Measurements from ENCODE around the gene POU5F1. TPM values are rescaled to one million over a fixed set of nuclear protein-coding genes. Genes with fewer than 3 reads are reported as not detected.

POU5F1 gene
- total RNA-seq, 1 donor from 2014 or later, result 0.98 TPM

GRCh38 chr6:31126396-31127175 lies 43.9 kb downstream of the POU5F1 start:
- no peaks in the 10 kb centered on the region for H3K36me3 ChIP-seq
- H3K27me3 ChIP-seq, result no peaks in the 10 kb centered on the region
- H3K9me3 ChIP-seq, result no peaks in the 10 kb centered on the region
- intact Hi-C loops (cut with DNase I), result no loop called here
- H3K4me3 ChIP-seq, result no peak overlapping the region
- H3K27ac ChIP-seq, result no peak overlapping the region
- DNase-seq (ENCODE audit: extremely low spot score in 2 of 2), result no peak
- TF ChIP-seq POLR2A (IDR thresholded peaks at IDR 0.05) (no peak), POLR2AphosphoS5 (IDR thresholded peaks at IDR 0.05; ENCODE audit: insufficient read depth in 1 of 2, low read depth in 1 of 2) (no peak), CTCF (IDR thresholded peaks at IDR 0.05) (no peak)
- peaks cover 42% of the 10 kb centered on the region for H3K4me1 ChIP-seq

- intact Hi-C loops (cut with DNase I), result no loop called here
- H3K27ac ChIP-seq, result no peak overlapping the region
- no peaks in the 10 kb centered on the region for H3K36me3 ChIP-seq
- TF ChIP-seq CTCF (IDR thresholded peaks at IDR 0.05) (no peak), POLR2A (IDR thresholded peaks at IDR 0.05) (no peak), POLR2AphosphoS5 (IDR thresholded peaks at IDR 0.05; ENCODE audit: insufficient read depth in 1 of 2, low read depth in 1 of 2) (no peak)
- H3K9me3 ChIP-seq, result no peaks in the 10 kb centered on the region
- no peaks in the 10 kb centered on the region for H3K27me3 ChIP-seq
- H3K4me3 ChIP-seq, result no peak overlapping the region
- peaks cover 42% of the 10 kb centered on the region for H3K4me1 ChIP-seq
- no peak for DNase-seq (ENCODE audit: extremely low spot score in 2 of 2)
These were observed 44.7 kb downstream of the POU5F1 start for GRCh38 chr6:31125586-31126363.

GRCh38 chr6:31125162-31125561 lies 45.3 kb downstream of the POU5F1 start:
- TF ChIP-seq CTCF (IDR thresholded peaks at IDR 0.05), result no peak
- TF ChIP-seq POLR2AphosphoS5 (IDR thresholded peaks at IDR 0.05; ENCODE audit: insufficient read depth in 1 of 2, low read depth in 1 of 2), result peak in 1 of 2 donors; percentile 64
- Histone ChIP-seq H3K27me3 (no peaks in the 10 kb centered on the region), H3K4me1 (peaks cover 42% of the 10 kb centered on the region), H3K36me3 (no peaks in the 10 kb centered on the region), H3K9me3 (no peaks in the 10 kb centered on the region), H3K27ac (no peak overlapping the region), H3K4me3 (no peak overlapping the region)
- no peak for DNase-seq (ENCODE audit: extremely low spot score in 2 of 2)
- intact Hi-C loops (cut with DNase I), result no loop called here

- intact Hi-C loops (cut with DNase I), result no loop called here
These were observed 47.4 kb downstream of the POU5F1 start for GRCh38 chr6:31122791-31123706.

More at GRCh38 chr6:31122791-31123706, 47.4 kb downstream of the POU5F1 start:
- TF ChIP-seq CTCF (IDR thresholded peaks at IDR 0.05), result no peak
- TF ChIP-seq POLR2AphosphoS5 (IDR thresholded peaks at IDR 0.05; ENCODE audit: insufficient read depth in 1 of 2, low read depth in 1 of 2), result no peak
- no peak for TF ChIP-seq POLR2A (IDR thresholded peaks at IDR 0.05)
- H3K36me3 ChIP-seq, result no peaks in the 10 kb centered on the region
- no peak overlapping the region for H3K4me3 ChIP-seq
- no peak overlapping the region for H3K27ac ChIP-seq
- H3K4me1 ChIP-seq, result peaks cover 40% of the 10 kb centered on the region
- no peak for DNase-seq (ENCODE audit: extremely low spot score in 2 of 2)
- H3K27me3 ChIP-seq, result no peaks in the 10 kb centered on the region
- no peaks in the 10 kb centered on the region for H3K9me3 ChIP-seq
